ENCODE results near the gene RNF26. TPM values are rescaled to one million over a fixed set of nuclear protein-coding genes. Genes with fewer than 3 reads are reported as not detected.

RNF26 gene
- total RNA-seq, 1 experiment from 2014 or later, result 90.6 TPM

GRCh38 chr11:119316016-119316728 lies 18.2 kb upstream of the RNF26 start:
- Mint-ChIP-seq H3K4me3 (peak overlapping the region; percentile 69), H3K36me3 (peaks cover 7% of the 10 kb centered on the region), H3K27ac (no peak overlapping the region), H3K9me3 (no peaks in the 10 kb centered on the region), H3K4me1 (peaks cover 37% of the 10 kb centered on the region), H3K27me3 (ENCODE audit: low read depth) (peaks cover 44% of the 10 kb centered on the region)
- DNase-seq (ENCODE audit: low spot score) (no peak), ATAC-seq (no peak; the same call in 1 of the 2 replicates)
- ChIA-PET POLR2A (interaction anchor here (0.5 to 4.7 kb wide), 5 partner anchors 9 to 572 kb away, joined by 3 to 35 read pairs (median 4); partner anchors contain the start of gene CBL), CTCF (interaction anchor here (0.8 to 13.7 kb wide), 11 partner anchors 9 to 260 kb away, joined by 3 to 387 read pairs (median 6); partner anchors contain the start of genes C1QTNF5, C2CD2L, CBL and HYOU1)
- TF ChIP-seq HMGXB4 (CRISPR knock-in tag; IDR thresholded peaks at IDR 0.05) (0 out of 2 replicates have a peak, but pooled peaks have one; percentile 5), ZNF671 (CRISPR knock-in tag; IDR thresholded peaks at IDR 0.05) (no peak), IRF2 (CRISPR knock-in tag; IDR thresholded peaks at IDR 0.05; ENCODE audit: borderline replicate concordance, low read depth) (no peak)

- Mint-ChIP-seq H3K4me3 (peak within 1 kb of the TSS; percentile 69), H3K36me3 (peaks cover 7% of the 10 kb centered on the region), H3K27me3 (ENCODE audit: low read depth) (peaks cover 44% of the 10 kb centered on the region), H3K9me3 (no peaks in the 10 kb centered on the region), H3K4me1 (peaks cover 42% of the 10 kb centered on the region), H3K27ac (no peak within 1 kb of the TSS)
- CTCF ChIA-PET, result interaction anchor here (1.4 to 13.7 kb wide), 11 partner anchors 8 to 210 kb away, joined by 3 to 387 read pairs (median 12); partner anchors contain the start of genes C1QTNF5, C2CD2L, CBL and RNF26
- peak; percentile 48 for DNase-seq (ENCODE audit: low spot score)
- ATAC-seq, result peak; percentile 7
- POLR2A ChIA-PET, result interaction anchor here (0.6 to 4.7 kb wide), 6 partner anchors 9 to 573 kb away, joined by 3 to 35 read pairs (median 6); no protein-coding TSS in a partner anchor
- TF ChIP-seq HMGXB4 (CRISPR knock-in tag; IDR thresholded peaks at IDR 0.05) (0 out of 2 replicates have a peak, but pooled peaks have one; percentile 2), TP53 (CRISPR knock-in tag; IDR thresholded peaks at IDR 0.05) (no peak), GRHL2 (CRISPR knock-in tag; IDR thresholded peaks at IDR 0.05; ENCODE audit: insufficient replicate concordance, severe bottlenecking) (no peak), ELF4 (CRISPR knock-in tag; IDR thresholded peaks at IDR 0.05; ENCODE audit: low read depth) (no peak), MLX (CRISPR knock-in tag; IDR thresholded peaks at IDR 0.05) (no peak), FOXP4 (CRISPR knock-in tag; IDR thresholded peaks at IDR 0.05) (no peak), EMX1 (CRISPR knock-in tag; IDR thresholded peaks at IDR 0.05) (no peak), SMAD3 (CRISPR knock-in tag; IDR thresholded peaks at IDR 0.05; ENCODE audit: borderline replicate concordance) (no peak), TCF7 (CRISPR knock-in tag; IDR thresholded peaks at IDR 0.05; ENCODE audit: low read depth) (no peak), MYBL2 (CRISPR knock-in tag; IDR thresholded peaks at IDR 0.05) (no peak), GABPB1 (CRISPR knock-in tag; IDR thresholded peaks at IDR 0.05) (no peak), PREB (CRISPR knock-in tag; IDR thresholded peaks at IDR 0.05; ENCODE audit: borderline replicate concordance) (no peak), ZMAT4 (CRISPR knock-in tag; IDR thresholded peaks at IDR 0.05) (no peak), ESRRA (CRISPR knock-in tag; IDR thresholded peaks at IDR 0.05; ENCODE audit: borderline replicate concordance) (no peak), NFE2L1 (CRISPR knock-in tag; IDR thresholded peaks at IDR 0.05) (no peak), JAZF1 (CRISPR knock-in tag; IDR thresholded peaks at IDR 0.05) (no peak), STAT6 (CRISPR knock-in tag; conservative IDR thresholded peaks at IDR 0.05; ENCODE audit: low read depth) (no peak), ZNF423 (CRISPR knock-in tag; IDR thresholded peaks at IDR 0.05) (no peak; the same call in 1 of the 2 replicates)
Observed at GRCh38 chr11:119316729-119317591, 17.4 kb upstream of the RNF26 start, which contains the start of gene MCAM. Gene MCAM, minus strand, starts transcription at chr11:119317130. Its CDS starts 29 bp downstream, at chr11:119317101.
